ENCODE measurements around the gene P2RY4.
A peak's percentile ranks its signal among the peaks of the same experiment; 100 is the strongest.

The P2RY4 gene

GRCh38 chrX:70260104-70260503 lies at the start of gene P2RY4:
TSS of gene P2RY4 (minus strand) at chrX:70260204. CDS start at chrX:70259624, 580 bp downstream.
- no peak for DNase-seq (ENCODE audit: insufficient read length, low spot score)
- no peak for FAIRE-seq
- no peak for TF ChIP-seq CTCF (IDR thresholded peaks at IDR 0.05; ENCODE audit: insufficient read depth, missing control alignments)

- no peak for DNase-seq (ENCODE audit: insufficient read length, low spot score)
- no peak for TF ChIP-seq CTCF (IDR thresholded peaks at IDR 0.05; ENCODE audit: insufficient read depth, missing control alignments)
- no peak for FAIRE-seq
Measured at GRCh38 chrX:70301716-70302115, 41.7 kb upstream of the P2RY4 start.

GRCh38 chrX:70293621-70294020 lies 33.6 kb upstream of the P2RY4 start:
- FAIRE-seq (no peak), DNase-seq (ENCODE audit: insufficient read length, low spot score) (no peak)
- TF ChIP-seq CTCF (IDR thresholded peaks at IDR 0.05; ENCODE audit: insufficient read depth, missing control alignments), result no peak

GRCh38 chrX:70292788-70293187 lies 32.8 kb upstream of the P2RY4 start:
- DNase-seq (ENCODE audit: insufficient read length, low spot score), result no peak
- no peak for FAIRE-seq
- no peak for TF ChIP-seq CTCF (IDR thresholded peaks at IDR 0.05; ENCODE audit: insufficient read depth, missing control alignments)

- DNase-seq (ENCODE audit: insufficient read length, low spot score) (peak; percentile 76), FAIRE-seq (no peak)
- no peak for TF ChIP-seq CTCF (IDR thresholded peaks at IDR 0.05; ENCODE audit: insufficient read depth, missing control alignments)
Measured at GRCh38 chrX:70289793-70290770, 30.1 kb upstream of the P2RY4 start, which contains the start of the genes KIF4A and PDZD11. TSS of gene KIF4A (plus strand) at chrX:70290104. CDS start at chrX:70290459, 355 bp downstream. TSS of gene PDZD11 (minus strand) at chrX:70289927. CDS start at chrX:70289341, 586 bp downstream.

- no peak for TF ChIP-seq CTCF (IDR thresholded peaks at IDR 0.05; ENCODE audit: insufficient read depth, missing control alignments)
- no peak for FAIRE-seq
- no peak for DNase-seq (ENCODE audit: insufficient read length, low spot score)
Measured at GRCh38 chrX:70289168-70289792, 29.3 kb upstream of the P2RY4 start.
